ENCODE results near the gene CRHR1. TPM values are rescaled to one million over a fixed set of nuclear protein-coding genes. Genes with fewer than 3 reads are reported as not detected.
"Not testable (repeated sequence)": the region's sequence is repeated elsewhere in the genome, so short reads cannot be mapped to it uniquely, and the experiment has no call there.

The CRHR1 gene
- total and polyA plus RNA-seq, 4 experiments from 2014 or later = not detected

DNA sequence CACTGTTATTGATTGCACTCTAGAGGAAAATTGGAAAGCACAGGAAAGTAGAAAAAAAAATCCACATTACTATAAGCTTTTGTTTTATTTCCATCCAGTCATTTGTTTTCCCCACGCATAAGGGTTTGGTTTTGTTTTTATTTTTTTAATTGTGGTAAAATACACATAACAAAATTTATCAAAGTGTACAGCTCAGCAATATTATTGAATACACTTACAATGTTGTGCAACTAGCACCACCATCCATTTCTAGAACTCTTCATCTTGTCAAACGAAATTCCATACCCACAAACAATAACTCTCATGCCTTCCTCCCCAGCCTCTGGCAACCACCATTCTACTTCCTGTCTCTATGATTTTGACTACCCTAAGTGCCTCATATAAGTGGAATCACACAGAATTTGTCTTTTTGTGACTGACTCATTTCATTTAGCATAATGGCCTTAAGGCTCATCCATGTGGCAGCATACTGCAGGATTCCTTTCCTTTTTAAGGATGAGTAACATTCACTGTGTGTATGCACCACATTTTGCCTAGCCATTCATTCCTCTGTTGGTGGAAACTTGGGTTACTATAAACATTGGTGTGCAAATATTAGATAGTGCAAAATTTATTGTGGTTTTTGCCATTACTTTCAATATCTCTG lies 71.7 kb downstream of the CRHR1 start:
- H3K4me1 Mint-ChIP-seq = peaks cover 0 to 6% (median 2%) of the 10 kb centered on the region in 4 donors
- intact Hi-C loops (cut with micrococcal nuclease) = no loop called here
- peaks cover 26 to 30% of the 10 kb centered on the region in 2 donors for H3K27me3 Mint-ChIP-seq
- Histone ChIP-seq H3K9me3 (ENCODE audit: control insufficient read depth in 1 of 2, low read length in 2 of 2) (no peaks in the 10 kb centered on the region), H3K27me3 (ENCODE audit: insufficient read depth, low read length) (no peaks in the 10 kb centered on the region), H3K27ac (ENCODE audit: low read depth, low read length) (no peak overlapping the region), H3K36me3 (ENCODE audit: insufficient read depth, low read length) (no peaks in the 10 kb centered on the region), H3K4me1 (ENCODE audit: insufficient read depth, low read length) (peaks cover 4% of the 10 kb centered on the region), H3K4me3 (ENCODE audit: low read length in 2 of 2) (no peak overlapping the region)
- H3K9me3 Mint-ChIP-seq = peaks cover 0 to 4% (median 0%) of the 10 kb centered on the region in 8 donors
- no peak overlapping the region for H3K27ac Mint-ChIP-seq
- H3K4me3 Mint-ChIP-seq = no peak overlapping the region
- DNase-seq = no peak
- CTCF ChIA-PET (ENCODE audit: partially characterized antibody) = interaction anchor here (0.8 to 1.3 kb wide), 2 partner anchors 11 to 24 kb away, joined by 3 to 5 read pairs; partner anchors contain the start of gene SPPL2C
- no peaks in the 10 kb centered on the region for H3K36me3 Mint-ChIP-seq
- POLR2A ChIA-PET (ENCODE audit: partially characterized antibody) = no interaction called here

DNA sequence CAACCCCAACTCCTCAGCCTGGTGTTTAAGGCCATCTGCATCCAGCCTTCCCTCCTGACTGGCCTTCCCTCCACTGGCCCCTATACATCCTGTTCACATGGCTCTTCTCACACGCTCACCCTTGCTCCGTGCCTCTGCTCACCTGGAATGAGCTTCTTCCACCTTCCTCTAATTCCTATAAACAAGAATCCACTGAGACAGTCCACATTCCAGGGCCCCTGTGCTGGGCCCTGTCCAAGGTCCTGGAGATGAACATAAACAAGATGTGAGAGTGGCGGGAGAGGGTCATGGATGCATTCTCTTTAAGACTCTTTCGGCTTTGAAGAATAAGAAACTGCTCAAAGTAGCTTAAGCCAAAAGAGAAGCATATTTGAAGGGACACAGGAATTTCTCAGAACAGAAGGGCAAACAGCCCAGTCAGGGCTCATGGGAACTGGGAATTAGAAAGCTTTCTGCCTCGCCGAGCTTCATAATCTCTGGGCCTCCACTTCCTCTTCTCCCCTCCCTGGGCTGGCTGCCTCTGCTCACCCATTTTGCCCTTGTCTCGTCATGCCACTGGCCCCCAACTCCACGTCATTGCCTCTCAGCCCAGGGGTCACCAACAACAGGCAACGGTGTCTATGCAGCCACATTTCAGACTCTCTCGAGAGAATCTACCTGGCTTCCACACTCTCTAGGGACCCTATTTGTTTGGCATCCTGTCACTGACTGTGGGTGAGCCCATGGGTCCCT lies 74.0 kb downstream of the CRHR1 start:
- Mint-ChIP-seq H3K4me3 (no peak overlapping the region), H3K9me3 (peaks cover 0 to 4% (median 0%) of the 10 kb centered on the region in 8 donors), H3K4me1 (peaks cover 0 to 3% (median 0%) of the 10 kb centered on the region in 4 donors), H3K36me3 (no peaks in the 10 kb centered on the region), H3K27ac (no peak overlapping the region), H3K27me3 (peaks cover 20 to 34% of the 10 kb centered on the region in 2 donors)
- no peak for DNase-seq
- intact Hi-C loops (cut with micrococcal nuclease) = no loop called here
- ChIA-PET POLR2A (ENCODE audit: partially characterized antibody) (no interaction called here), CTCF (ENCODE audit: partially characterized antibody) (interaction anchor here (0.8 kb wide), 1 partner anchor 218 kb away, joined by 3 read pairs; no protein-coding TSS in a partner anchor)
- Histone ChIP-seq H3K9me3 (ENCODE audit: control insufficient read depth in 1 of 2, low read length in 2 of 2) (no peaks in the 10 kb centered on the region), H3K27me3 (ENCODE audit: insufficient read depth, low read length) (no peaks in the 10 kb centered on the region), H3K4me1 (ENCODE audit: insufficient read depth, low read length) (no peaks in the 10 kb centered on the region), H3K4me3 (ENCODE audit: low read length in 2 of 2) (no peak overlapping the region), H3K36me3 (ENCODE audit: insufficient read depth, low read length) (no peaks in the 10 kb centered on the region), H3K27ac (ENCODE audit: low read depth, low read length) (no peak overlapping the region)

DNA sequence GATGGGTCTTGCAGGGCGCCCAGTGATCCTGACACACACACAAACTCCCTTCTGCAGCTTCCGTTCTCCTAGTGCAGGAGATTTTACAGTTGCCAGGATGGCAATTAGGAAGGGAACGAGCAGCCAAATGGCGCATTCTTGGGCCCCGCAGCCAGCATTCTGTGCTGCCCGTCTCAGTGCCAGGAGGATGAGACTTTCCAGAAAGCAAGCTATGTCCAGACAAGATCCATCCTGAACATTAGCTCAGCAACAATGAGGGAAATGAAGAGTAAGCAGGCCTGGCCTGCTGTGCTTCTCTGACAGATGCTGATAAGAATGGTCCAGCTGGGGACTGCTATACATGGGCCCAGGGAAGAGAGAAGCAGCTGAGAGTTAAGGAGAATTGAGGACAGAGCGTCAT lies 77.0 kb downstream of the CRHR1 start:
- Histone ChIP-seq H3K9me3 (ENCODE audit: control insufficient read depth in 1 of 2, low read length in 2 of 2) (no peaks in the 10 kb centered on the region), H3K4me1 (ENCODE audit: insufficient read depth, low read length) (peaks cover 6% of the 10 kb centered on the region), H3K27ac (ENCODE audit: low read depth, low read length) (no peak overlapping the region), H3K36me3 (ENCODE audit: insufficient read depth, low read length) (no peaks in the 10 kb centered on the region), H3K27me3 (ENCODE audit: insufficient read depth, low read length) (peaks cover 4% of the 10 kb centered on the region), H3K4me3 (ENCODE audit: low read length in 2 of 2) (no peak overlapping the region)
- H3K36me3 Mint-ChIP-seq = no peaks in the 10 kb centered on the region
- no peak for DNase-seq
- no peak overlapping the region for H3K4me3 Mint-ChIP-seq
- intact Hi-C loops (cut with micrococcal nuclease) = no loop called here
- no peak overlapping the region for H3K27ac Mint-ChIP-seq
- H3K4me1 Mint-ChIP-seq = peaks cover 0 to 4% (median 3%) of the 10 kb centered on the region in 4 donors
- peaks cover 0 to 3% (median 0%) of the 10 kb centered on the region in 8 donors for H3K9me3 Mint-ChIP-seq
- POLR2A ChIA-PET (ENCODE audit: partially characterized antibody) = no interaction called here
- peaks cover 24 to 46% of the 10 kb centered on the region in 2 donors for H3K27me3 Mint-ChIP-seq
- CTCF ChIA-PET (ENCODE audit: partially characterized antibody) = interaction anchor here (1.4 to 2.7 kb wide), 3 partner anchors 9 to 12 kb away, joined by 3 to 10 read pairs (median 4); no protein-coding TSS in a partner anchor

DNA sequence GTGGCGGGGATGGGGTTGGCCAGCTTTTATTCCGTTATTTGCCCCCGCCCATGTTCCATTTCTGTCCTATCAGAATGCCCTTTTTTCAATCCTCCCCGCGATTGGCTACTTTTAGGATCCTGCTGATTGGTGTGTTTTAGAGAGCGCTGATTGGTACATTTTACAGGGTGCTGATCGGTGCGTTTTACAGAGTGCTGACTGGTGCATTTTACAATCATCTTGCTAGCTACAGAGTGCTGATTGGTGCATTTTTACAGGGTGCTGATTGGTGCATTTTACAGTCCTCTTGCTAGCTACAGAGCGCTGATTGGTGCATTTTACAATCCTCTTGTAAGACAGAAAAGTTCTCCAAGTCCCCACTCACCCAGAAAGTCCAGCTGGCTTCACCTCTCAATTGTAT lies 78.0 kb downstream of the CRHR1 start:
- DNase-seq; H3K36me3 Mint-ChIP-seq; H3K4me1 Mint-ChIP-seq; intact Hi-C loops (cut with micrococcal nuclease); H3K27ac Mint-ChIP-seq; H3K27ac ChIP-seq (ENCODE audit: low read depth, low read length); H3K27me3 ChIP-seq (ENCODE audit: insufficient read depth, low read length); POLR2A ChIA-PET (ENCODE audit: partially characterized antibody); H3K36me3 ChIP-seq (ENCODE audit: insufficient read depth, low read length); H3K4me3 Mint-ChIP-seq; H3K9me3 ChIP-seq (ENCODE audit: control insufficient read depth in 1 of 2, low read length in 2 of 2); H3K4me3 ChIP-seq (ENCODE audit: low read length in 2 of 2); H3K4me1 ChIP-seq (ENCODE audit: insufficient read depth, low read length); H3K9me3 Mint-ChIP-seq: not testable (repeated sequence)
- peaks cover 23 to 44% of the 10 kb centered on the region in 2 donors for H3K27me3 Mint-ChIP-seq
- CTCF ChIA-PET (ENCODE audit: partially characterized antibody) = interaction anchor here (2.7 kb wide), 1 partner anchor 10 kb away, joined by 10 read pairs; no protein-coding TSS in a partner anchor

DNA sequence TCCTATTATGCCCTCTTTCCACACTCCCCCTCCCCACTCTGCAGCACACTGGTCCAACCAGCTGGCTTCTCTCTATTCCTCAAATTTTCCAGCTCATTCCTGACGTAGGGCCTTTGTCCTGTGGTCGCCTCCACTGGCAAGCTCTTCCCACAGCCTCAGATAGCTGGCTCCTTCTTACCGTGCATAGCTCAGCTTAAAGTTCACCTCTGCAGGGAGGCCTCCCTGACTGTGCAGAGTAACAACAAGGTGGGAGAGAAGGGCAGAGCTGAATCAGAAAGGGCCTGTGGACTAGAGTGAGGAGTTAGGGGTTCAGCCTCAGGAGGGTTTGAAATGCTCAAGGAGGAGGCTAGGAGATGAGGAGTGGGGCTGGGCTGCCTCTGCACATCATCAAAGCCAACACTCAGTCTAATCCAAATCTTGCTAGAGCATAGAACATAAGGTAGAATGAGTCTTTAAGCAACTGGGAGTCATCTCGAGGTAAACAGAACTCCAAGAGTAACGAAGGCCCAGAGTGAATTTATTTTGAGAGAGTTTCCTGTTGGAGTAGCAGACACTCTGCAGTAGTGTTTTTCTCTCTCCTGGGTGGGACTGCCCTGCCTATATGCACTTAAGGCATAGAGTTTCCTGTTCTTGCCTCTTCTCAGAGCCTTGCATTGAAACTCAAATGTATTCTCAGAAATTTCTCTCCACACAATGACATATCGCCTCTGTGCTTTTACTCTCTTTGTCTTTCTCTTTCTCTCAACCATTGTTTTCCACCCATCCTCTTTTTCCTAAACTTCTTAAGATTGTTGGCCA lies 79.9 kb downstream of the CRHR1 start:
- H3K4me3 Mint-ChIP-seq = no peak overlapping the region
- POLR2A ChIA-PET (ENCODE audit: partially characterized antibody) = no interaction called here

DNA sequence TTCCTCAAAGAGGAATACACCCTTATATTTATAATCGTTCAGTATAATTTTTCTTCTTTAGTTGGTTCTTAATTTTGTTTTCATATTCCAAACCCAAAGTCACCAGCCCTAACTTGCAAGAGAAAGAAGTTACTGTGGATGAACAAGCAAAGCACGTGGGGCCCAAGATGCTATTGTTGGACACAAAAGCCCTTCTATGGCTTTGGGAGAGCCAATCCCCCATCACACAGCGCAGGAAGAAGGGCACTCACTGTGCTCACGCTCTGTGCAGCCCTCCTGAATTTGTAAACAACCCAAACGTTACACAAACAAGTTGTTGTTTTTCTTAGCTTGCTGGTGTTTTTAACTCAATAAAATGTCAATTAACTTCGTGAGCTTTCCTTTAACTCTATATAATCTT lies 83.1 kb downstream of the CRHR1 start:
- Mint-ChIP-seq H3K4me3 (no peak overlapping the region), H3K36me3 (no peaks in the 10 kb centered on the region), H3K4me1 (peaks cover 0 to 3% (median 2%) of the 10 kb centered on the region in 4 donors), H3K27ac (no peak overlapping the region), H3K9me3 (no peaks in the 10 kb centered on the region), H3K27me3 (peaks cover 4 to 30% of the 10 kb centered on the region in 2 donors)
- no peak overlapping the region for H3K27ac ChIP-seq (ENCODE audit: low read depth, low read length)
- no peak overlapping the region for H3K4me3 ChIP-seq (ENCODE audit: low read length in 2 of 2)
- H3K9me3 ChIP-seq (ENCODE audit: control insufficient read depth in 1 of 2, low read length in 2 of 2) = no peaks in the 10 kb centered on the region
- DNase-seq = no peak
- no peaks in the 10 kb centered on the region for H3K36me3 ChIP-seq (ENCODE audit: insufficient read depth, low read length)
- CTCF ChIA-PET (ENCODE audit: partially characterized antibody) = no interaction called here
- peaks cover 4% of the 10 kb centered on the region for H3K27me3 ChIP-seq (ENCODE audit: insufficient read depth, low read length)
- intact Hi-C loops (cut with micrococcal nuclease) = no loop called here
- H3K4me1 ChIP-seq (ENCODE audit: insufficient read depth, low read length) = peaks cover 6% of the 10 kb centered on the region
- POLR2A ChIA-PET (ENCODE audit: partially characterized antibody) = no interaction called here

More for the DNA sequence above, 79.9 kb downstream of the CRHR1 start:
- Mint-ChIP-seq H3K9me3 (no peaks in the 10 kb centered on the region), H3K4me1 (peaks cover 0 to 3% (median 2%) of the 10 kb centered on the region in 4 donors), H3K27me3 (peaks cover 17 to 37% of the 10 kb centered on the region in 2 donors), H3K36me3 (no peaks in the 10 kb centered on the region), H3K27ac (peak overlapping the region in 2 of 7 donors; percentile 5 to 70)
- no peak for DNase-seq
- intact Hi-C loops (cut with micrococcal nuclease) = no loop called here
- Histone ChIP-seq H3K9me3 (ENCODE audit: control insufficient read depth in 1 of 2, low read length in 2 of 2) (no peaks in the 10 kb centered on the region), H3K27me3 (ENCODE audit: insufficient read depth, low read length) (peaks cover 4% of the 10 kb centered on the region), H3K36me3 (ENCODE audit: insufficient read depth, low read length) (no peaks in the 10 kb centered on the region), H3K4me1 (ENCODE audit: insufficient read depth, low read length) (peaks cover 6% of the 10 kb centered on the region), H3K4me3 (ENCODE audit: low read length in 2 of 2) (no peak overlapping the region), H3K27ac (ENCODE audit: low read depth, low read length) (no peak overlapping the region)
- CTCF ChIA-PET (ENCODE audit: partially characterized antibody) = interaction anchor here (1.0 to 1.6 kb wide), 2 partner anchors 13 to 15 kb away, joined by 3 to 6 read pairs; no protein-coding TSS in a partner anchor

DNA sequence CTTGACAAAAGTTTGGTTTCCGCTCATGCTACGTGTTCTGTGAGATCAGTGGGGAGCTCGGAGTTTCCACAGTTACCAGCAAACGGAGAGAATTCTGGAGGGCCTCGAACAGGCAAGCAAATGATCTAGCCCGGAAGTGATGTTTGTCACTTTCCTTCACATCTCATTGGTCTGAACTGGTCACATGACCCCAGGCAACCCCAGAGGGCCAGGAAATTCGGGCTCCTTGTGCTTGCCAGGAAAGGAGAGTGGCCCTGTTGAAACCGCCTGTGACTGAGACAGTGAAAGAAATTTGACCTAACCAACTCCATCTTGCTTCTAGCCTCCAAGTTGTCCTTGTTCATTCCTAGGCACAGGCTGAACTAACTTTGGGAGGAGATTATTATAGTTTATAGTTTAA lies 83.6 kb downstream of the CRHR1 start:
- no peak overlapping the region for H3K4me3 ChIP-seq (ENCODE audit: low read length in 2 of 2)
- no peak overlapping the region for H3K27ac ChIP-seq (ENCODE audit: low read depth, low read length)
- Mint-ChIP-seq H3K9me3 (no peaks in the 10 kb centered on the region), H3K4me1 (peaks cover 0 to 3% (median 2%) of the 10 kb centered on the region in 4 donors), H3K27me3 (peaks cover 4 to 29% of the 10 kb centered on the region in 2 donors), H3K36me3 (no peaks in the 10 kb centered on the region), H3K4me3 (no peak overlapping the region), H3K27ac (no peak overlapping the region)
- H3K27me3 ChIP-seq (ENCODE audit: insufficient read depth, low read length) = peaks cover 4% of the 10 kb centered on the region
- no peaks in the 10 kb centered on the region for H3K9me3 ChIP-seq (ENCODE audit: control insufficient read depth in 1 of 2, low read length in 2 of 2)
- ChIA-PET POLR2A (ENCODE audit: partially characterized antibody) (no interaction called here), CTCF (ENCODE audit: partially characterized antibody) (no interaction called here)
- intact Hi-C loops (cut with micrococcal nuclease) = no loop called here
- H3K36me3 ChIP-seq (ENCODE audit: insufficient read depth, low read length) = no peaks in the 10 kb centered on the region
- peaks cover 6% of the 10 kb centered on the region for H3K4me1 ChIP-seq (ENCODE audit: insufficient read depth, low read length)
- no peak for DNase-seq

Measured in CD4-positive, alpha-beta memory T cell (primary cell).